ENCODE results near the gene XPC. TPM values are rescaled to one million over a fixed set of nuclear protein-coding genes. Genes with fewer than 3 reads are reported as not detected.

Gene XPC
- polyA plus RNA-seq, 1 donor from 2014 or later, result 21.9 TPM

DNA sequence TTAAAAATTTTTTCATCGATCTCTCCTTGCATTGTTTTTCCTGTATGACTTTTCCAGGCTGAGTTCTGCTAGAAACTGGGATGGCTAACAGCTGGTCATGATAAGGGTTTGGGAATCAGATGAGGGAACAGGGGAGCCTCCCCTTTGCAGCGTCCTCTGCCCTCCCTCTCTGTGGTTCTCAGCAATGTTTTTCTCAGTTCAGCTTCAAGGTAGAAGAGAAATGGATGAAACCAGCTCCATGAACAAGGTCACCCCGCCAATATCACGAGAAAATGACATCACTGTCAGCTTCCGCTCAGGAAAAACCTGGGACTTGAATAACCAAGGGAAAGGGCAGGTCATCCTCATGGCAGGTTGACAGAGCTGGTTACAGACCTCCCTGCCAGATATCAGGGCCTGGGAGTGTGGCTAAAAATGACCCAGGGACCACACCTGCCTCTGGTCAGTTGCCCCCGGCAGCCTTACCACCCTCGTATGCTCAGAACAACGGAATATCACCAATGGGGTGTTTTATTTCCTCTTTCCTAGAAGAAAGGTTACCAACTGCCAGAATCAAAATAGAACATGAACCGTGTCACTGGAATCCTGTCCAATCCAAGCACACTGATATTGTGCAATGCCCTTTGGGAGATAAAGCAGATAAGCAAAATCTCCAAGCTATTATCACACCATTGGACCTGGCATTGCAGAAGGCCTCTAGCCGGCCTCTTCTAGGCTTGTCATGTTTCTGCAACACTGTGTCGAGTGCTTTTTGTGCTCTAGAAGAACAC, 26.3 kb upstream of the XPC start:
- no peak overlapping the region for H3K4me3 ChIP-seq (ENCODE audit: low read length)
- no peak overlapping the region for H2AFZ ChIP-seq (ENCODE audit: low read depth, low read length)

GRCh38 chr3:14203521-14204079, 25.2 kb upstream of the XPC start:
- Histone ChIP-seq H3K36me3 (ENCODE audit: insufficient read depth, low read length) (no peaks in the 10 kb centered on the region), H3F3A (ENCODE audit: insufficient read depth, low read length, poor library complexity, severe bottlenecking) (no peaks in the 10 kb centered on the region), H3K27me3 (ENCODE audit: insufficient read depth, low read depth, low read length) (no peaks in the 10 kb centered on the region), H3K9ac (ENCODE audit: low read length) (no peak overlapping the region), H4K20me1 (ENCODE audit: insufficient read depth) (no peaks in the 10 kb centered on the region), H3K4me2 (ENCODE audit: low read length) (no peak overlapping the region), H3K4me3 (ENCODE audit: low read length) (no peak overlapping the region), H3K27ac (ENCODE audit: low read length) (no peak overlapping the region), H3K9me3 (ENCODE audit: low read length) (no peaks in the 10 kb centered on the region), H2AFZ (ENCODE audit: low read depth, low read length) (no peak overlapping the region), H3K9me2 (ENCODE audit: insufficient read depth, low read length) (no peaks in the 10 kb centered on the region), H3K79me2 (replicated peaks; ENCODE audit: insufficient read depth, low read length) (no peaks in the 10 kb centered on the region)
- TF ChIP-seq SMC3 (conservative IDR thresholded peaks at IDR 0.05; ENCODE audit: poor library complexity), result peak; percentile 95
- peak; percentile 88 for TF ChIP-seq RAD21 (conservative IDR thresholded peaks at IDR 0.05)
- TF ChIP-seq CTCF (IDR thresholded peaks at IDR 0.05; ENCODE audit: poor library complexity, severe bottlenecking), result peak; percentile 90
- no peak for TF ChIP-seq MXI1 (conservative IDR thresholded peaks at IDR 0.05; ENCODE audit: poor library complexity, severe bottlenecking)
- TF ChIP-seq, protein P1, sequence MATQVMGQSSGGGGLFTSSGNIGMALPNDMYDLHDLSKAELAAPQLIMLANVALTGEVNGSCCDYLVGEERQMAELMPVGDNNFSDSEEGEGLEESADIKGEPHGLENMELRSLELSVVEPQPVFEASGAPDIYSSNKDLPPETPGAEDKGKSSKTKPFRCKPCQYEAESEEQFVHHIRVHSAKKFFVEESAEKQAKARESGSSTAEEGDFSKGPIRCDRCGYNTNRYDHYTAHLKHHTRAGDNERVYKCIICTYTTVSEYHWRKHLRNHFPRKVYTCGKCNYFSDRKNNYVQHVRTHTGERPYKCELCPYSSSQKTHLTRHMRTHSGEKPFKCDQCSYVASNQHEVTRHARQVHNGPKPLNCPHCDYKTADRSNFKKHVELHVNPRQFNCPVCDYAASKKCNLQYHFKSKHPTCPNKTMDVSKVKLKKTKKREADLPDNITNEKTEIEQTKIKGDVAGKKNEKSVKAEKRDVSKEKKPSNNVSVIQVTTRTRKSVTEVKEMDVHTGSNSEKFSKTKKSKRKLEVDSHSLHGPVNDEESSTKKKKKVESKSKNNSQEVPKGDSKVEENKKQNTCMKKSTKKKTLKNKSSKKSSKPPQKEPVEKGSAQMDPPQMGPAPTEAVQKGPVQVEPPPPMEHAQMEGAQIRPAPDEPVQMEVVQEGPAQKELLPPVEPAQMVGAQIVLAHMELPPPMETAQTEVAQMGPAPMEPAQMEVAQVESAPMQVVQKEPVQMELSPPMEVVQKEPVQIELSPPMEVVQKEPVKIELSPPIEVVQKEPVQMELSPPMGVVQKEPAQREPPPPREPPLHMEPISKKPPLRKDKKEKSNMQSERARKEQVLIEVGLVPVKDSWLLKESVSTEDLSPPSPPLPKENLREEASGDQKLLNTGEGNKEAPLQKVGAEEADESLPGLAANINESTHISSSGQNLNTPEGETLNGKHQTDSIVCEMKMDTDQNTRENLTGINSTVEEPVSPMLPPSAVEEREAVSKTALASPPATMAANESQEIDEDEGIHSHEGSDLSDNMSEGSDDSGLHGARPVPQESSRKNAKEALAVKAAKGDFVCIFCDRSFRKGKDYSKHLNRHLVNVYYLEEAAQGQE (IDR thresholded peaks at IDR 0.05; ENCODE audit: borderline replicate concordance), result no peak
- no peak for TF ChIP-seq EZH2 (IDR thresholded peaks at IDR 0.05; ENCODE audit: borderline replicate concordance, insufficient read depth, low read length, poor library complexity, severe bottlenecking)

More for the DNA sequence above, 26.3 kb upstream of the XPC start:
- H3K27ac ChIP-seq (ENCODE audit: low read length), result no peak overlapping the region
- H3F3A ChIP-seq (ENCODE audit: insufficient read depth, low read length, poor library complexity, severe bottlenecking), result no peaks in the 10 kb centered on the region
- no peaks in the 10 kb centered on the region for H3K9me3 ChIP-seq (ENCODE audit: low read length)
- no peak overlapping the region for H3K4me2 ChIP-seq (ENCODE audit: low read length)
- no peaks in the 10 kb centered on the region for H3K9me2 ChIP-seq (ENCODE audit: insufficient read depth, low read length)
- no peaks in the 10 kb centered on the region for H3K36me3 ChIP-seq (ENCODE audit: insufficient read depth, low read length)
- TF ChIP-seq RAD21 (conservative IDR thresholded peaks at IDR 0.05) (no peak), EZH2 (IDR thresholded peaks at IDR 0.05; ENCODE audit: borderline replicate concordance, insufficient read depth, low read length, poor library complexity, severe bottlenecking) (no peak), POLR2AphosphoS5 (IDR thresholded peaks at IDR 0.05) (no peak), SMC3 (conservative IDR thresholded peaks at IDR 0.05; ENCODE audit: poor library complexity) (no peak), MXI1 (conservative IDR thresholded peaks at IDR 0.05; ENCODE audit: poor library complexity, severe bottlenecking) (no peak), EP300 (conservative IDR thresholded peaks at IDR 0.05; ENCODE audit: poor library complexity, severe bottlenecking) (no peak), TAF1 (IDR thresholded peaks at IDR 0.05; ENCODE audit: low read depth) (no peak), CTCF (IDR thresholded peaks at IDR 0.05; ENCODE audit: poor library complexity, severe bottlenecking) (no peak)
- TF ChIP-seq, protein P1 (IDR thresholded peaks at IDR 0.05; ENCODE audit: borderline replicate concordance), result no peak
- H3K27me3 ChIP-seq (ENCODE audit: insufficient read depth, low read depth, low read length), result no peaks in the 10 kb centered on the region
- no peaks in the 10 kb centered on the region for H4K20me1 ChIP-seq (ENCODE audit: insufficient read depth)
- no peak overlapping the region for H3K9ac ChIP-seq (ENCODE audit: low read length)
- no peaks in the 10 kb centered on the region for H3K79me2 ChIP-seq (replicated peaks; ENCODE audit: insufficient read depth, low read length)
